ENCODE results near the gene SLC16A10. TPM values are rescaled to one million over a fixed set of nuclear protein-coding genes. Genes with fewer than 3 reads are reported as not detected.

The SLC16A10 gene
- total RNA-seq, 4 donors from 2014 or later, result 0.15 to 3.4 (median 1.6) TPM

DNA sequence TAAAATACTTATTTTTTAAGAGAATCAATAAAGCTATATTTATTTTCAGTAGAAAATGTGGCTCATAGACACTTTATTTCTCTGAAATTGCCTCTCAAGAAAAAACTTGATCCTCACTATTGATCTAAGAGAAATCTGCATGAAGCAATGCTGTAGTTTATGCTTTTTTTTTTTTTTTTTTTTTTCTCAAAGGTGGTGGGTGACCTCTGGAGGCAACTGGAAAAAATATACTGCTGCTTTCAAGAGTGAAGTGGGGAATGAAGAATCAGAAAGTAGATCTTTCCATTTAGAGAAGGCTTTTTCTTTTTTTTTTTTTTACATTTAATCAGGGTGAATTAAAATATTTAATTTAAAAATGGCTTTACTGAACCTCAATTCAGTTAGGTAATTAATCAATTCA, 169.3 kb downstream of the SLC16A10 start:
- Histone ChIP-seq H3K9me3 (no peaks in the 10 kb centered on the region), H3K36me3 (no peaks in the 10 kb centered on the region), H3K4me1 (peaks cover 12 to 28% (median 19%) of the 10 kb centered on the region in 3 donors), H3K27me3 (peaks cover 0 to 24% (median 0%) of the 10 kb centered on the region in 4 donors), H3K4me3 (no peak overlapping the region), H3K27ac (no peak overlapping the region)
- intact Hi-C loops (cut with DNase I), result loop anchor here (10.0 kb wide), 1 partner anchor 228 kb away; the partner anchor contains the start of gene REV3L
- no peak for DNase-seq
- TF ChIP-seq, protein P1, sequence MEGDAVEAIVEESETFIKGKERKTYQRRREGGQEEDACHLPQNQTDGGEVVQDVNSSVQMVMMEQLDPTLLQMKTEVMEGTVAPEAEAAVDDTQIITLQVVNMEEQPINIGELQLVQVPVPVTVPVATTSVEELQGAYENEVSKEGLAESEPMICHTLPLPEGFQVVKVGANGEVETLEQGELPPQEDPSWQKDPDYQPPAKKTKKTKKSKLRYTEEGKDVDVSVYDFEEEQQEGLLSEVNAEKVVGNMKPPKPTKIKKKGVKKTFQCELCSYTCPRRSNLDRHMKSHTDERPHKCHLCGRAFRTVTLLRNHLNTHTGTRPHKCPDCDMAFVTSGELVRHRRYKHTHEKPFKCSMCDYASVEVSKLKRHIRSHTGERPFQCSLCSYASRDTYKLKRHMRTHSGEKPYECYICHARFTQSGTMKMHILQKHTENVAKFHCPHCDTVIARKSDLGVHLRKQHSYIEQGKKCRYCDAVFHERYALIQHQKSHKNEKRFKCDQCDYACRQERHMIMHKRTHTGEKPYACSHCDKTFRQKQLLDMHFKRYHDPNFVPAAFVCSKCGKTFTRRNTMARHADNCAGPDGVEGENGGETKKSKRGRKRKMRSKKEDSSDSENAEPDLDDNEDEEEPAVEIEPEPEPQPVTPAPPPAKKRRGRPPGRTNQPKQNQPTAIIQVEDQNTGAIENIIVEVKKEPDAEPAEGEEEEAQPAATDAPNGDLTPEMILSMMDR (IDR thresholded peaks at IDR 0.05), result no peak
- no peak for TF ChIP-seq POLR2A (IDR thresholded peaks at IDR 0.05)

DNA sequence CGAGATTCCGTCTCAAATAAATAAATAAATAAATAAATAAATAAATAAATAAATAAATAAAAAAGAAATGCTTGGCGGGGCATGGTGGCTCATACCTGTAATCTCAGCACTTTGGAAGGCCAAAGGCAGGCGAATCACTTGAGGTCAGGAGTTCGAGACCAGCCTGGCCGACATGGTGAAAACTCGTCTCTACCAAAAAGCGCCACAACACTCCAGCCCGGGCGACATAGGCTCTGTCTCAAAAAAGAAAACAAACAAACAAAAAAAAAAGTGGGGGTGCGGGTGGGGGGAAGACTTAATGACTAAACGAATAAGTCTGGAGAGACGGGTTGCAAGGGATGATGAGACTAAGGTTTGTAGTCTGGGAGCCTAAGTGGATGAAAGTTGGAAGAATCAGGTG, 170.7 kb downstream of the SLC16A10 start:
- 87 to 89% methylated on average over 13 of the region's 13 CpGs for WGBS, 2 donors
- H3K4me3 ChIP-seq, result no peak overlapping the region
- no peaks in the 10 kb centered on the region for H3K9me3 ChIP-seq
- no peak for DNase-seq
- no peak overlapping the region for H3K27ac ChIP-seq
- H3K27me3 ChIP-seq, result peaks cover 0 to 24% (median 0%) of the 10 kb centered on the region in 4 donors
- intact Hi-C loops (cut with DNase I), result loop anchor here (10.0 kb wide), 1 partner anchor 227 kb away; the partner anchor contains the start of gene REV3L
- no peaks in the 10 kb centered on the region for H3K36me3 ChIP-seq
- H3K4me1 ChIP-seq, result peaks cover 12 to 31% (median 19%) of the 10 kb centered on the region in 3 donors
- TF ChIP-seq, protein P1 (IDR thresholded peaks at IDR 0.05), result no peak
- no peak for TF ChIP-seq POLR2A (IDR thresholded peaks at IDR 0.05)

DNA sequence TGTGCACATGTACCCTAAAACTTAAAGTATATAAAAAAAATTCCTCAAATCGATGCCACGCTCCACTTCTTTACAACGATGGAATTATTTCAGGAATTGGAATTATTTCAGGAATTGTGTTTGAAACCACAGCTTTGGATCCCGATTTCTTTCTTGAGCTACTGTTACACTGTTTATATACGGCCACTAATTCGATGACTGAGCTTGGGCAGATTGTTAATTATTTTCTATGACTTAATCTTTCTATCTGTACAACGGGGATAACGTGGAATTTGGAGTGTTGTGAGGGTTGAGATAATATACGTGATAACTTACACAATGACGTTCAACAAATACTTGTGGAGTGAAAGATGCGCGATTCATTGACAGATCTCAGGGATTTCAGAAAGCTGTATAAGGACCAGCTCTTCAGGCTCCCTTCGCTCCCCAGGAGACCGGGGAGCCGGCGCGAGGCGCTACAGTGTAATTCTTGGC, 171.3 kb downstream of the SLC16A10 start:
- WGBS, 2 donors, result 14 to 15% methylated on average over 18 of the region's 18 CpGs
- intact Hi-C loops (cut with DNase I), result loop anchor here (10.0 kb wide), 1 partner anchor 226 kb away; the partner anchor contains the start of gene REV3L
- TF ChIP-seq, protein P1 (IDR thresholded peaks at IDR 0.05), result no peak
- TF ChIP-seq POLR2A (IDR thresholded peaks at IDR 0.05), result no peak
- Histone ChIP-seq H3K4me3 (peak overlapping the region in 3 of 4 donors; percentile 77 to 87 (median 86)), H3K9me3 (no peaks in the 10 kb centered on the region), H3K27me3 (peaks cover 0 to 23% (median 0%) of the 10 kb centered on the region in 4 donors), H3K27ac (peak overlapping the region; percentile 52 to 94 (median 86)), H3K4me1 (peaks cover 12 to 31% (median 19%) of the 10 kb centered on the region in 3 donors), H3K36me3 (peaks cover 0 to under 1% (median 0%) of the 10 kb centered on the region in 3 donors)
- DNase-seq, result no peak

DNA sequence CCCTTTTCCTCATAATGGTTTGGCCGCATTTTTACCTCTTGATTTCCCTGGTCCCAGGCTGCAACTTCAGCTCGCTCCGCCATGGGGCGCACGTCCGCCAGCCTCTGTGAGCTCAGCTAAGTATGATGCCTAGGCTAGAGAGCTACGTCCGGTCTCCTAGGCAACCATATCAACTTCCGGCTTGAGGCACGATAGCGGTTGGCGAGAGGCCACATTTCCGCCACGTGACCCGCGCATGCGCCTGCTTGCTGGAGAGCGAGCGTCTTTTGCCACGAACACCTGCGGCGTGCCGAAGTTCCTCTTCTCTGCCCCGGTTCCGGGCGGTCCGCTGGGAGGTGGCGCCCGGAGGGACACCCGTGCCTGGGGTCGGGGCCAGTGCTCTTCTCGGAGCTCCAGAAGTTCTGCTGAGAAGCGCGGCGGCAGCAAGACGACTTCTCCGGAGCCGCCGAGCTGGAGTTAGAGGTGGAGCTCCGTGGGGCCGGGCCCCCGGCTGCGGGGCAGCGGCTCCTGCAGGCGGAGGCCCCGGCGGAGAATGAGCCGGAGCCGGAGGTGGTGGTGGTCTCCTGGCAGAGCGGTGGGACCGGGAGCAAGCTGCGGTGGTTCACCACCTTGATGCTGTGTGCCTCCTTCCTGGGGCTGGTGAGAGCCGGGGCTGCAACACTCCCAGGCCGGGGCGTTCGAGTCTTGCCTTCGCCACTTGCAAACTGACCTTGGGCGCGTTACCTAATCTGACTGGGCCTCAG, 172.0 kb downstream of the SLC16A10 start:
- peaks cover 0 to 7% (median 0%) of the 10 kb centered on the region in 3 donors for H3K36me3 ChIP-seq
- DNase-seq, result peak; percentile 94
- intact Hi-C loops (cut with DNase I), result loop anchor here (10.0 kb wide), 1 partner anchor 226 kb away; the partner anchor contains the start of gene REV3L

More for the DNA sequence above, 172.0 kb downstream of the SLC16A10 start:
- Histone ChIP-seq H3K27me3 (peaks cover 0 to 17% (median 0%) of the 10 kb centered on the region in 4 donors), H3K4me3 (peak overlapping the region; percentile 73 to 87 (median 82)), H3K4me1 (peaks cover 12 to 31% (median 19%) of the 10 kb centered on the region in 3 donors), H3K9me3 (no peaks in the 10 kb centered on the region), H3K27ac (peak overlapping the region; percentile 83 to 94 (median 89))
- TF ChIP-seq, protein P1 (IDR thresholded peaks at IDR 0.05), result peak; percentile 90 to 99 (median 98)
- peak in 3 of 4 donors; percentile 48 to 74 (median 54) for TF ChIP-seq POLR2A (IDR thresholded peaks at IDR 0.05)
- 4 to 8% methylated on average over 15 of the region's 59 CpGs for WGBS, 2 donors
